ENCODE measurements around the gene ZNF441.

DNA sequence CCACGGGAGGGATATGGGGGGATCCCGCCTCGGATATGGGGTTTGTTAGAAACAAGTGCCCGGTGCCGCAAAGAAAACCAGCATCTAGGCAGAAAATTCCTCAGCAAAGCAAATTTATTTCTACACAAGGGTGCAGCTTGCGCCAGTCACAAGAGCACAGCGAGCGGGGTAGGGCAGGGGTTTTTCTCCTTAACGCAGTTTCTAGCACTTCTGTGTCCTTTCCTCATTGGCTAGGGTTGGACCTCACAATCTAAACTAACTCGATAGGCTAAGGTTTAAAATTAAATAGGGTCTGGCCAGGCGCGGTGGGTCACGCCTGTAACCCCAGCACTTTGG, 47.9 kb downstream of the ZNF441 start:
- TF ChIP-seq, protein P1, sequence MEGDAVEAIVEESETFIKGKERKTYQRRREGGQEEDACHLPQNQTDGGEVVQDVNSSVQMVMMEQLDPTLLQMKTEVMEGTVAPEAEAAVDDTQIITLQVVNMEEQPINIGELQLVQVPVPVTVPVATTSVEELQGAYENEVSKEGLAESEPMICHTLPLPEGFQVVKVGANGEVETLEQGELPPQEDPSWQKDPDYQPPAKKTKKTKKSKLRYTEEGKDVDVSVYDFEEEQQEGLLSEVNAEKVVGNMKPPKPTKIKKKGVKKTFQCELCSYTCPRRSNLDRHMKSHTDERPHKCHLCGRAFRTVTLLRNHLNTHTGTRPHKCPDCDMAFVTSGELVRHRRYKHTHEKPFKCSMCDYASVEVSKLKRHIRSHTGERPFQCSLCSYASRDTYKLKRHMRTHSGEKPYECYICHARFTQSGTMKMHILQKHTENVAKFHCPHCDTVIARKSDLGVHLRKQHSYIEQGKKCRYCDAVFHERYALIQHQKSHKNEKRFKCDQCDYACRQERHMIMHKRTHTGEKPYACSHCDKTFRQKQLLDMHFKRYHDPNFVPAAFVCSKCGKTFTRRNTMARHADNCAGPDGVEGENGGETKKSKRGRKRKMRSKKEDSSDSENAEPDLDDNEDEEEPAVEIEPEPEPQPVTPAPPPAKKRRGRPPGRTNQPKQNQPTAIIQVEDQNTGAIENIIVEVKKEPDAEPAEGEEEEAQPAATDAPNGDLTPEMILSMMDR (conservative IDR thresholded peaks at IDR 0.05; ENCODE audit: low read length) = no peak
- no peak for TF ChIP-seq EZH2phosphoT487 (IDR thresholded peaks at IDR 0.05; ENCODE audit: borderline replicate concordance)

All from Loucy (cell line).